ENCODE measurements around the gene ELAC1.
"Not testable (repeated sequence)": the region's sequence is repeated elsewhere in the genome, so short reads cannot be mapped to it uniquely, and the experiment has no call there.

ELAC1 gene

DNA sequence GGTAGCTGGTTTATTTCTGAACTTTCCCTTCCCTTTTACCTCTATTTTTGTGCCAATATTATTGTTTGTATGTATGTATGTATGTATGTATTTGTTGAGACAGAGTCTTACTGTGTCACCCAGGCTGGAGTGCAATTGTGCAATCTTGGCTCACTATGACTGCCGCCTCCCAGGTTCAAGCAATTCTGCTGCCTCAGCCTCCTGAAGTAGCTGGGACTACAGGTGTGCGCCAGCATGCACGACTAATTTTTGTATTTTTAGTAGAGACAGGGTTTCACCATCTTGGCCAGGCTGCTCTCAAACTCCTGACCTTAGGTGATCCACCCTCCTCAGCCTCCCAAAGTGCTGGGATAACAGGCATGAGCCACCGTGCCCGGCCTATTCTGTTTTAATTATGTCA, 4.6 kb downstream of the ELAC1 start:
- DNase-seq (ENCODE audit: low read depth, low spot score): not testable (repeated sequence)

DNA sequence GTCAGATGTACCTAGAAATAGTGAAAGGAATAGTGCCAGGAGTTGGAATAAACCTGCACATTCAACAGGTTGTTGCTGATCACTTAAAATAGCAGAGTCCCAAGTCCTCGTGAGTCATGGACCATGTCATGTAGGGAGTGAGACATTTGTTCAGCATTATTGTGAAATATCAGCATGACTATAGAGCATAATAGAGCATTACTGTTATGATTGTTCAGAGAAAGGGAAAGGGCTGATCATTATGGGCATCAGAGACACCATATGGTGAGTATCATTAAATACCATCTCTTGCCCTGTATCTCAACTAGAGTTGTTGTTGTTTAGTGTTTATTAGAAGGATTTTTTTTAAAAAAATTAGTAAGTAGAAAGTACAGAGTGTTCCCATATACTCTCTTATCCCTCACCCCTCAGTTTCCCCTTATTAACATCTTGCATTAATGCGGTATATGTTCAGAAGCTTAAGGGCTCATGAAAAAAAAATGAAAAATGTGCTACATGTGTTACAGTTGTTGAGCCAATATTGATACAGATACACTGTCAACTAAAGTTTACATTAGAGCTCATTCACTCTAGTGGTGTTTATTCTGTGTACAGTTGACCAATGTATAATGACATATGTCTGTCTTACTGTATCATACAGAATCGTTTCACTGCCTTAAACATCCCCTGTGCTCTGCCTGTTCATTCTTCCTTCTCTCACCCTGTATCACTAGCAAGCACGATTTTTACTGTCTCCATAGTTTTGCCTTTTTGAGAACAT, 5.7 kb downstream of the ELAC1 start:
- DNase-seq (ENCODE audit: low read depth, low spot score): no peak

DNA sequence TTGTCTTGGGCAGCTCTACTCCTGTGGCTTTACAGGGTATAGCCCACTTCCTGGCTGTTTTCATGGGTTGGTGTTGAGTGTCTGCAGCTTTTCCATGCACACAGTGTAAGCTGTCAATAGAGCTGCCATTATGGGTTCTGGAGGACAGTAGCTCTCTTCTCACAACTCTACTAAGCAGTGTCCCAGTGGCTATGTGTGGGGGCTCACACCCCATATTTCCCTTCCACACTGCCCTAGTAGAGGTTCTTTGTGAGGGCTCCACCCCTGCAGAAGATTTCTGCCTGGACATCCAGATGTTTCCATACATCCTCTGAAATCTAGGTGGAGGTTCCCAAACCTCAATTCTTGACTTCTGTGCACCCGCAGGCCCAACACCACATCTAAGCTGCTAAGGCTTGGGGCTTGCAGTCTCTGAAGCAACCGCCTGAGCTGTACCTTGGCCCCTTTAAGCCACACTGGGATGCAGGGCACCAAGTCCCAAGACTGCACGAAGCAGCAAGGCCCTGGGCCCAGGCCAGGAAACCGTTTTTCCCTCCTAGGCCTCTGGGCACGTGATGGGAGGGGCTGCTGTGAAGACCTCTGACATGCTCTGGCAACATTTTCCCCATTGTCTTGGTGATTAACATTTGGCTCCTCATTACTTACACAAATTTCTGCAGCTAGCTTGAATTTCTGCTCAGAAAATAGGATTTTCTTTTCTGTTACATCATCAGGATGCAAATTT, 9.4 kb downstream of the ELAC1 start:
- no peak for DNase-seq (ENCODE audit: low read depth, low spot score)

DNA sequence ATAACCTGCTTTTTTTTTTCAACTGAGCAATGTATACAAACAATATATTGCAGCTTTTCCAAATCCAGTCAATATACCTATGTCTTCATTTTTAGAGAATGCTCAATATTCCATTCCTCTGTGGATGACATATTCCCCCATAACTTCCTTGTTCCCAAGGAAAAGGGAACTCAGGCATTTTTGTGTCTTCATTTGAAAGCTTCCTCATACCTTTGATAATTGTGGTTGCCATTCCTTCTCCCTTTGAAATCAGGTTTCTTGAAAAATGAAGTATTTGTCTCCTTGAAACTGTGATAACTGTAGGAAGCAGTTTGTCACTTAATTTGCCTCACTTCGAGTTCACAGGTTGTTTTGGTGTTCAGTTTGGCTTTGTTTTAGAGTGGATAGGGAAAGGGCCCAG, 13.5 kb downstream of the ELAC1 start:
- DNase-seq (ENCODE audit: low read depth, low spot score): no peak

DNA sequence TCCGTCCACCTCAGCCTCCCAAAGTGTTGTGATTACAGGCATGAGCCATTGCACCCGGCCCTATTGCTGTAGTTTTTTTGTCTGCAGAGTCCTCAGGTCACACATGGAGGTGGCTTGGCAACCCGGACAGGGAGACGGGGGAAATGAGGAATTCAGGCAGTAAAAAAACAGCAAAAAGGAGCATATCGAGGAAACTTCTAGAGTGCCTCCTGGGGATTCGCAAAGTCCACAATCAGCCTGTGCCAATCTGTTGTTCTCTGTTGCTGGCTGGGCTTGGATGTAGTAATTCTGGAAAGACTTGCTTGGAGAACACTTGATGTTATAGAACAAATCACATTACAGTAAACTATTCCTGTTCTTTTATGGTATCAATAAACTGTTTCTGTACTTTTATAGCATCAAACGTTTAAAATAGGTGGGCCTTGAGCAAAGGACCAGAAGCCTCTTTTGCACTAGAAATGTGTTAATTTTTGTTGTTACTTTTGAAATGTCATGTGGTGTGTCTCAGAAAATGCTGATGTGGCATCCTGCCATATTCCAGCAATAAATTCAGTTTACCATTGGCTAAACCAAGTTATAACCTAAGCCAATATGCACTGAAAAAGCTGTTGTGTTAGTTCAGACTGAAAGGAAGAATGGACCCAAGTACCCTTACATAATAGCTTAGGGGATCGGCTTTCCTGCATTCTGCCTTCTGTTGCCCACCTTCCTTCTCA, 14.4 kb downstream of the ELAC1 start:
- no peak for DNase-seq (ENCODE audit: low read depth, low spot score)

DNA sequence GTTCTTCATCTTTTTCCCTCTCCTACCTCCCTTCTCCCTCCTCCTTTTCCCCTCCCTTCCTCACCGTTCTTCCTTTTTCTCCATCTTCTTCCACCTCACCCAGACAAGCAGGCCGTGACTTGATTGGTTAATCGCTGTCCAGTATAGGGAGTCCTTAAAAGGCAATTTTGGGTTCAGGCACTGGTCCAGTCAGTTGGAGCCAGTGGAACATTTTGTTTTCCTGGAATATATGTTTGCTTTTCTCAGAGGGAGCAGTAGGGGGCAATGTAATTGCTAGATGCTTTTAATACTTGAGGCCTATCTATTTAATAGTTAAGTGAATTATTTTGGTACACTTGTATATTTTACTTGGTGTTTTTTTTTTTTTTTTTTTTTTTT, 15.0 kb downstream of the ELAC1 start:
- no peak for DNase-seq (ENCODE audit: low read depth, low spot score)

DNA sequence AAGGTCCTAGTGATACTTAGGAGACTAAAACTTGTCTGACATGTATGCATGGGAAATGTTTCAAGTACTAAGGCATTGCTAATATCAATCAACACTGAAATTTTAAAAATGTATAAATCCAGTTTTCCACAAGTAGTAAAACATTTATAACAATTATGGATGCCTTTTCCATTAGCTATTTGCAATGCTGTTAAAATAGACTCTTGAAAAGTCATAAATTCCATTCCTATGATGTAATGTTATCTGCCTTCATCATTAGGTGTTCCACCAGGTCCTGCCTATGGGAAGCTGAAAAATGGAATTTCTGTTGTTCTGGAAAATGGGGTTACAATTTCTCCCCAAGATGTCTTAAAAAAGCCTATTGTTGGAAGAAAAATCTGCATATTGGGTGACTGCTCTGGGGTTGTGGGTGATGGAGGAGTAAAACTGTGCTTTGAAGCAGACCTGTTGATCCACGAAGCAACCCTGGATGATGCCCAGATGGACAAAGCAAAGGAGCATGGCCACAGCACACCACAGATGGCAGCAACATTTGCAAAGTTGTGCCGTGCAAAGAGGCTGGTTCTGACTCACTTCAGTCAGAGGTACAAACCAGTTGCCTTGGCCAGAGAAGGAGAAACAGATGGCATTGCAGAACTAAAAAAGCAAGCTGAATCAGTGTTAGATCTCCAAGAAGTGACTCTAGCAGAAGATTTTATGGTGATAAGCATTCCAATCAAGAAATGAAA, 18.7 kb downstream of the ELAC1 start:
- DNase-seq (ENCODE audit: low read depth, low spot score): no peak

DNA sequence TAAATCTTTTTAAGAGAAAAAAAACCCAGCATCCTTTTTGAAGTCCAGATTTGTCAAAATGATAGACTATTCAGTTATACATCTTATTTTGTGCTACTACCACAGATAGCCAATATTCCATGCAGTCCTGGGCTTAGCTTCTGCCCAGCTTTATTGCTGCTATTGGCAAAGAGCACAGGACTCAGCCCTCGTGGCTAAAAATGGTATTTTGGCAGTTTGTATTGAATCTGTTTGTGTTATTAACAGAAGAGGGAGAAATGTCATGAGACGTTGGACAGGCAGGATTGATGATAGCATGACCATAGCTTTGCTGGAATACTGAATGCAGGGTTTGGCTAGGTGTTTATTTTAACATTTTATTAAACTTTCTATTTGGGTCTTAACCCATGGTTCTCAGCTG, 19.4 kb downstream of the ELAC1 start:
- no peak for DNase-seq (ENCODE audit: low read depth, low spot score)

DNA sequence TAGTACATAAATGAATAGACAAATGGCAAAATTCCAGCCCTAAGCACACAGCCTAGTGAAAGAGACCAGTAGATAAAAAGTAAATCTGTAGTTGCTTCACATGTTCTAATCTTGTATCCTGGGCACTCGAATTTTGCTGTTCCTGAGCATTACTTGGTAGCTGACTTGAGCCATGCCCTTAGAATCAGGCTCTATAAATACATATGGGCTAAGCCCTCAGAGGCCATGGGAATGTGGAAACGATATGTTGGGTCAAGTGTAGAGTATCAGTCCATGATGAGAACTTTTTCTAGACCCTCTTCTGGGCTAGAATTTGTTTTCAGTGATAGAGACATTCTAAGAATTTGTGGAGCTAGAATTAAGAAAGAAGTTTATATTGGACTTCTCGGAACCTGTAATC, 21.9 kb downstream of the ELAC1 start:
- no peak for DNase-seq (ENCODE audit: low read depth, low spot score)

DNA sequence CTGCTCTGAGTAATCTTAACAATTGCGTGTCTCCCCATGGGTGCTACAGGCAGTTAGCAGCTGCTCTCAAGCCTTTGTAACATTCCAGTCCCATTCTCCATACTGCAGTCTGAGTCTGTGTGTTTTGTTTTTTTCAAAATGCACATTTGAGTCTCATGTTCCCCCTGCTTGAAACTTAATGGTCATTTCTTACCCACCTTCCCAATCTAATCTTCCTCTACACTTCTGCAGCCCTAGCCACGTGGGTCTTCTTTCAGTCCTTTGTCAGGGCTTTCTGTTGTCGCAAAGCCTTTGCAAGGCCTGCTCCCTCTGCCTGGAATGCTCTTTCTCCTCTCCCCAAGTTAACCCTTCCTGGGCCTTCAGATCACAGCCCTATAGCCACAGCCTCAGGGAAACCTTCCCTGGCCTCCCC, 24.5 kb downstream of the ELAC1 start:
- no peak for DNase-seq (ENCODE audit: low read depth, low spot score)

DNA sequence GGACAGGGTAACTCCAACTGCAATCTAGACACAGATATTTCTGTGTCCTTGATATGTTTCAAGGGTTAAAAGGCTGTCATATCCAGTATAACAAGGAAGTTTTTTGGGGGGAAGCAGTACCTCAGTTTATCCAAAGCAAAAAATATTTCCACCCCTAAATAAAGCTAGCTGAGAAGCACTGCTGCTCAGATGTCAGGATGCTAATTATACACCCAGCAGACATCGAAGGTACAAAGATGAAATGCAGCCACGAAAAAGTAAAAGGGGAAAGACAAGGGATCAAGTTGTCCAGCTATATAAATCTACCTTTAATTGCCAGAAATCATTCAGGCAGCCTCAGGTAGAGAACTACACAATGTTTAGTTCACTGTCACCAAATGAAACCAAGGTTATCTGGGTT, 26.2 kb downstream of the ELAC1 start:
- no peak for DNase-seq (ENCODE audit: low read depth, low spot score)

DNA sequence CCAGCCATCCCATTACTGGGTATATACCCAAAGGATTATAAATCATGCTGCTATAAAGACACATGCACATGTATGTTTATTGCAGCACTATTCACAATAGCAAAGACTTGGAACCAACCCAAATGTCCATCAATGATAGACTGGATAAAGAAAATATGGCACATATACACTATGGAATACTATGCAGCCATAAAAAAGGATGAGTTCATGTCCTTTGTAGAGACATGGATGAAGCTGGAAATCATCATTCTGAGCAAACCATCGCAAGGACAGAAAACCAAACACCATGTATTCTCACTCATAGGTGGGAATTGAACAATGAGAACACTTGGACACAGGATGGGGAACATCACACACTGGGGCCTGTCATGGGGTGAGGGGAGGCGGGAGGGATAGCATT, 35.3 kb downstream of the ELAC1 start:
- not testable (repeated sequence) for DNase-seq (ENCODE audit: low read depth, low spot score)

DNA sequence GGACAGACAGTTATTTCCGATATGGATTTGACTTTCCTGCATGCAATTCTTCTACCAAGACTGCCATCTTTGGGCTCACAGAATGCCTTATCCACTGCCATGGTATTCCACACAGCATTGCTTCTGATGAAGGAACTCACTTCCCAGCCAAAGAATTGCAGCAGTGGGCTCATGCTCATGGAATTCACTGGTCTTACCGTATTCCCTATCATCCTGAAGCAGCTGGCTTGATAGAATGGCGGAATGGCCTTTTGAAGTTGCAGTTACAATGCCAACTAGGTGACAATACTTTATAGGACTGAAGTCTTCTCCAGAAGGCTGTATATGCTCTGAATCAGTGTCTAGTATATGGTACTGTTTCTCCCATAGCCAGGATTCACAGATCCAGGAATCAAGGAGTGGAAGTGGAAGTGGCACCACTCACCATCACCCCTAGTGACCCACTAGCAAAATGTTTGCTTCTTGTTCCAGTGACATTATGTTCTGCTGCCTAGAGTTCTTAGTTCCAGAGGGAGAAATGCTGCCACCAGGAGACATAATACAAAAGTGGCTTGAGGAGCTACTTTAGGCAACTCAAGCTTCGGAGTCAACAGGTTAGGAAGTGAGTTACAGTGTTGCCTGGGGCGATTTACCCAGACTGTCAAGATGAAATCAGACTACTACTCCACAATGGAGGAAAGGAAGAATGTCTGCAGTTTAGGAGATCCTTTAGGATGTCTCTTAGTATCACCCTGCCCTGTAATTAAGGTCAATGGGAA, 38.4 kb downstream of the ELAC1 start:
- DNase-seq (ENCODE audit: low read depth, low spot score): no peak

DNA sequence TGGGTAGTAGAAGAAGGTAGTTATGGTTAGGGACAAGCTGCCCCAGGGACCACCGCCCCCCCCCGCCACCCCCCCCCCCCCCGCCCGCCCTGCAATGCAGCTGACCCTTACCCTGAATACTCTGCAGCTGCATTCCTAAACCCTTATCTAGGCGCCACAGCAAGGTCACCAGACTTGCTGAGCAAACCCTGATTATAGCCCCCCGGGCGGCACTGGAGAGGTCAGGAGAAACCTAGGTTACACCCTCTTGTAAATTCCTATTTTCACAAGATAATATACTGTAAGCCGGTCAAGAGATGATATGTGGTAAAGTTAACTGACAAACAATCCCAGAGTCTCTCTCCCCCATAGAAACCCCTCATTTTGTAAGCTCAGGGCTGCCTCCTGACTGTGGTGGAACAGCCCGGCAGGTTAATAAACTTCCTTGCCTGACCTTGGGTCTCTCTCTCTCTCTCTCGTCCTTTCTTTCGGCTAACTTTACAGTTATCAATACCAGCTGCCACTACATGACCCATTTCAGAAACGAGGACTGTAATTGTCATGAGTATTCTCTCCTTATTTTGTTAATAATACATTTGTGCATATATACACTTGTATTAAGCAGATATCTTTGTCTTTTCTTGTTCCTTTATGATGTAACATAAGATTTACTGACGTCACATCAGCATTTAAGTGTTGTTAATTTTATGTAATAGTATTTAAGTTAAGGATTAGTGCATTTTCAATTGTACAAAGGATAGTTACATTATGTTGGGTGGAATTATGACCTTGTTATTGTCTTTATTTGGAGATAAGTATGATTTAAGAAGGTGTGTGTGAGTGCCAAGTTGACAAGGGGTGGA, 39.3 kb downstream of the ELAC1 start:
- no peak for DNase-seq (ENCODE audit: low read depth, low spot score)

DNA sequence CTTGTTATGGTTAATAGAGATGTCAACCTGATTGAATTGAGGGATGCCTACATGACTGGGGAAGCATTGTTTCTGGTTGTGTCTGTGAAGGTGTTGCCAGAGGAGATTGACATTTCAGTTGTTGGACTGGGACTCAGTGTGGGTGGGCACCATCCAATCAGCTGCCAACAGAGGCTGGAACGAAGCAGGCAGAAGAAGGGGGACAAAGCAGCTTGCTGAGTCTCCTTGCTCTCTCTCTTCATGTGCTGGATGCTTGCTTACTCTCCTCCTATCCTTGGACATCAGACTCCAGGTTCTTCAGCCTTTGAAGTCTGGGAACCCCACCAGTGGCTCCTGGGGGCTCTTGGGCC, 39.9 kb downstream of the ELAC1 start:
- no peak for DNase-seq (ENCODE audit: low read depth, low spot score)

DNA sequence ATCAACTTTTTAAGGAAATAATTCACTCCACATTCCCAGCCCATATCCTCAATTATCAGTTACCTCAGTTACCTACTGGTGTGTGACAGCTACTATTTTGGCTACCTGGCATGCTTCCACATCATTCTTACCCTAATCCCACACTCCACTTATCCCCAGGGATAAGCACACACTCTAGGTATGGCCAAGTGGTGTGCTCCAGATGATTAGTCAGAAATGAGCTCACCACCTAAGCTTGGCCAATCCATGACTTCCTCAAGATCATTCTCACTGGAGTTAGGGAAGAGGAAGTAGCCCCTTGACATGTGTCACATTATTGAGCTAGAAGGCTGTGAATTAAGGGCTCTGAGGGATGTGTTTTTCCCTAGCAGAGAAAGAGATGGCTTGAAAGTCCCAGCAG, 41.2 kb downstream of the ELAC1 start:
- no peak for DNase-seq (ENCODE audit: low read depth, low spot score)

DNA sequence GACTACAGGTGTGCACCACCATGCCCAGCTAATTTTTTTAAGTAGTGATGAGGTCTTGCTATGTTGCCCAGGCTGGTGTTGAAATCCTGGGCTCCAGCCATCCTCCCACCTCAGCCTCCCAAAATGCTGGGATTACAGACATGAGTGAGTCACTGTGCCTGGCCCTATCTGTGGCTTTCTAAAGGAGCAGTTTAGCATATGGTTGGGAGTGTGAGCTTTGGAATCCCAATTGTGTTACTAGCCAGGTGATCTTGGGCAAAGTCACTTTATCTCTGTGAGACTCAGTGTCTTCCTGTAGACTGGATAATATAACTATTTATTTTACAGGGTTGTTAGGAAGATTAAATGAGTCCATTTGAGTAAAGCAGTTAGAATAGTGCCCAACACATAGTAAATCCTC, 42.4 kb downstream of the ELAC1 start:
- no peak for DNase-seq (ENCODE audit: low read depth, low spot score)

DNA sequence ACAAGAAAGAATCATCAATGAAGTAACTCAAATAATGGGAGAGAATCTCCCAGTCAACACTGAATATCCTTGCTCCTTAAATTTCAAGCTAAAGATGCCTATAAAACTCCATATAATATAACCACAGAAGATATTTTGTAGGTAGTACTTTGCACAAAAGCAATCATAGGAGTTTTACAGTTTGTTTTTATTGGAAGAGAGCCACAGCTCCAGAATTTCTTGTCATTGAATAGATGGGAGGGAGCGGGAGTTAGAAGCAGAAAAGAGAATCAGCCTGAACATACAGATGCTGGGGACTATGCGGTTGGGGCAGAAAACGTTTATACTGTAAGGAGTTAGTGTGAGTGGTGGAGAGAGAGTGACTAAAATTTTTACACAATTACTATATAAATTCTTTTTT, 43.9 kb downstream of the ELAC1 start:
- DNase-seq (ENCODE audit: low read depth, low spot score): no peak

DNA sequence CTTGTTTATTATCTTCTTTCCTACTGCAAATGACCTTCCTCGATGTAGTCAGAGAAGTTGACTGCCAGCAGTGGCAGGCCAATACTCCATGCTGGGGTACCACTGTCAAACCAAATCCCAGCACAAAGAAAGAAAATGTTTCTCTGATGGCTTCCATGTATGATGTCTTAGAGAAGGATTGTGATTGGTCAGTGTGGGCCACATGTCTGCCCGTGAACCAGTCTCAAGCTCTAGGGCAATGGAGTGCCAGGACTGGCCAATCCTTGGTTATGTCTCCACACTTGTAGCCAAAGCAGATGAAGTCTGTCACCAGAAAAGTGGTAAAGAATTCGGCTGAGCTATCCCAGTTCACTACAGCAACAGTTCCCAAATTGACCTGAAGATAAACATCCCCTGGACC, 44.6 kb downstream of the ELAC1 start:
- no peak for DNase-seq (ENCODE audit: low read depth, low spot score)

DNA sequence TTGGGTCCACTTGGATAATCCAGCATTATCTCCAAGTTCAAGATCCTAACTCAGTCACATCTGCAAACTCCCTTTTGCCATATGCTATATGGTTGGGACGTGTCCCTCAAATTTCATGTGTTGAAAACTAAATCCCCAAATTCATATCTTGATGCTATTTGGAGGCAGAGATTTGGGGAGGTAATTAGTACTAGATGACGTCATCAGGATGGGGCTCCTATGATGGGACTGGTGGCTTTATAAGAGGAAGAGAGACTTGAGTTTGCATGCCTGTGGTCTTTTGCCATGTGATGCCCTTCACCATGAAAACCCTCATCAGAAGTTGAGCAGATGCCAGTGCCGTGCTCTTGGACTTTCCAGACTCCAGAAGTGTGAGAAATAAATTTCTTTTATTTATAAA, 45.4 kb downstream of the ELAC1 start:
- DNase-seq (ENCODE audit: low read depth, low spot score): no peak
